Smooth muscle cell of the umbilical artery (primary cell): Measurements from ENCODE around the gene HERC2. TPM values are rescaled to one million over a fixed set of nuclear protein-coding genes. Genes with fewer than 3 reads are reported as not detected.

ENCODE experiments used
- total RNA-seq: library from RNA; depleted of rRNA; stranded (reverse); fragments of >200 nt; gene quantifications from 2 replicates; pipeline ENCODE4 v1.2.3, GENCODE V29; 2014

The HERC2 gene
- 43.9 and 75.8 TPM in 2 replicates for total RNA-seq

GRCh38 chr15:28322129-28322588, at the start of gene HERC2:
TSS of gene HERC2 (minus strand) at chr15:28322179. CDS start at chr15:28321433, 746 bp downstream.

GRCh38 chr15:28357984-28358383, 36.0 kb upstream of the HERC2 start, which contains the start of gene GOLGA6L24:
TSS of gene GOLGA6L24 (minus strand) at chr15:28358084. CDS start at chr15:28358023, 61 bp downstream.

GRCh38 chr15:28098766-28099554, 223.0 kb downstream of the HERC2 start, which contains the start of gene OCA2:
TSS of gene OCA2 (minus strand) at chr15:28099315. CDS start at chr15:28081874, 17,441 bp downstream.

Other genes starting within 250 kb of the HERC2 start
- gene OCA2, start 222.9 kb downstream of the HERC2 start, total RNA-seq, result not detected in 2 replicates
- not detected in 2 replicates for gene GOLGA6L24, start 35.9 kb upstream of the HERC2 start, total RNA-seq
- not detected in 2 replicates for gene GOLGA8F, start 56.5 kb upstream of the HERC2 start, total RNA-seq
- under 0.01 TPM in 1 of 2 replicates, not detected in the other for gene GOLGA8G, start 210.8 kb upstream of the HERC2 start, total RNA-seq
- gene GOLGA6L25, start 231.4 kb upstream of the HERC2 start, total RNA-seq, result not detected in 2 replicates